ENCODE results near the gene ALG12. TPM values are rescaled to one million over a fixed set of nuclear protein-coding genes. Genes with fewer than 3 reads are reported as not detected.

ALG12 gene
- total and polyA plus RNA-seq, 9 donors, result 3.5 to 19.2 (median 13.7) TPM

GRCh38 chr22:49953027-49953679, 34.9 kb upstream of the ALG12 start:
- no peak overlapping the region for H3K27ac ChIP-seq
- no peak for TF ChIP-seq POLR2A (IDR thresholded peaks at IDR 0.05)
- no peaks in the 10 kb centered on the region for H3K9me3 ChIP-seq
- WGBS, 3 donors, result 81 to 85% (median 85%) methylated on average over 20 of the region's 20 CpGs
- no peaks in the 10 kb centered on the region for H3K27me3 ChIP-seq
- H3K4me1 ChIP-seq (ENCODE audit: insufficient read depth), result peaks cover 6% of the 10 kb centered on the region
- no peaks in the 10 kb centered on the region for H3K36me3 ChIP-seq
- H3K4me3 ChIP-seq, result no peak overlapping the region
- intact Hi-C loops (cut with DNase I), result loop anchor here in 1 of 4 donors (10.0 kb wide), 1 partner anchor 242 kb away; no protein-coding TSS in a partner anchor
- DNase-seq, result no peak

- WGBS, 3 donors, result 31 to 35% (median 33%) methylated on average over 24 of the region's 24 CpGs
- H3K9me3 ChIP-seq, result no peaks in the 10 kb centered on the region
Measured at GRCh38 chr22:49951986-49952896, 34.0 kb upstream of the ALG12 start.

GRCh38 chr22:49951678-49951985, 33.4 kb upstream of the ALG12 start:
- H3K4me1 ChIP-seq (ENCODE audit: insufficient read depth), result peaks cover 6% of the 10 kb centered on the region
- no peaks in the 10 kb centered on the region for H3K27me3 ChIP-seq
- H3K9me3 ChIP-seq, result no peaks in the 10 kb centered on the region
- H3K4me3 ChIP-seq, result no peak overlapping the region
- 90 to 98% (median 93%) methylated on average over 4 of the region's 4 CpGs for WGBS, 3 donors
- H3K27ac ChIP-seq, result no peak overlapping the region
- H3K36me3 ChIP-seq, result no peaks in the 10 kb centered on the region
- no peak for TF ChIP-seq CTCF (IDR thresholded peaks at IDR 0.05)
- TF ChIP-seq EP300 (IDR thresholded peaks at IDR 0.05), result no peak
- TF ChIP-seq POLR2A (IDR thresholded peaks at IDR 0.05), result no peak
- intact Hi-C loops (cut with DNase I), result loop anchor here in 1 of 4 donors (10.0 kb wide), 1 partner anchor 243 kb away; no protein-coding TSS in a partner anchor
- no peak for DNase-seq

More at GRCh38 chr22:49951986-49952896, 34.0 kb upstream of the ALG12 start:
- Histone ChIP-seq H3K4me1 (ENCODE audit: insufficient read depth) (peaks cover 6% of the 10 kb centered on the region), H3K36me3 (no peaks in the 10 kb centered on the region), H3K27me3 (no peaks in the 10 kb centered on the region), H3K4me3 (no peak overlapping the region), H3K27ac (no peak overlapping the region)
- no peak for TF ChIP-seq POLR2A (IDR thresholded peaks at IDR 0.05)
- TF ChIP-seq CTCF (IDR thresholded peaks at IDR 0.05), result no peak
- TF ChIP-seq EP300 (IDR thresholded peaks at IDR 0.05), result no peak
- intact Hi-C loops (cut with DNase I), result loop anchor here in 1 of 4 donors (10.0 kb wide), 1 partner anchor 243 kb away; no protein-coding TSS in a partner anchor
- peak in 2 of 5 donors; percentile 32 to 62 for DNase-seq

GRCh38 chr22:49951000-49951677, 32.9 kb upstream of the ALG12 start:
- Histone ChIP-seq H3K36me3 (no peaks in the 10 kb centered on the region), H3K27ac (no peak overlapping the region), H3K27me3 (no peaks in the 10 kb centered on the region), H3K9me3 (no peaks in the 10 kb centered on the region), H3K4me1 (ENCODE audit: insufficient read depth) (peaks cover 6% of the 10 kb centered on the region), H3K4me3 (no peak overlapping the region)
- intact Hi-C loops (cut with DNase I), result loop anchor here in 1 of 4 donors (10.0 kb wide), 1 partner anchor 244 kb away; no protein-coding TSS in a partner anchor
- TF ChIP-seq EP300 (IDR thresholded peaks at IDR 0.05) (no peak), CTCF (IDR thresholded peaks at IDR 0.05) (no peak), POLR2A (IDR thresholded peaks at IDR 0.05) (no peak)
- no peak for DNase-seq
- WGBS, 3 donors, result 87 to 93% (median 89%) methylated on average over 27 to 28 of the region's 28 CpGs

Measured in ovary (tissue), 9 donors.